ENCODE measurements around the gene DNAJB14.

The DNAJB14 gene

GRCh38 chr4:99848591-99849001, 97.8 kb downstream of the DNAJB14 start:
- Mint-ChIP-seq H3K27me3 (ENCODE audit: low read depth, poor library complexity) (peaks cover 10% of the 10 kb centered on the region), H3K4me3 (no peak overlapping the region), H3K27ac (no peak overlapping the region), H3K36me3 (ENCODE audit: low read depth) (no peaks in the 10 kb centered on the region), H3K9me3 (no peaks in the 10 kb centered on the region), H3K4me1 (no peaks in the 10 kb centered on the region)
- no peak for TF ChIP-seq CTCF (IDR thresholded peaks at IDR 0.05)
- no peak for DNase-seq

GRCh38 chr4:99847362-99847976, 98.9 kb downstream of the DNAJB14 start:
- no peak overlapping the region for H3K27ac Mint-ChIP-seq
- H3K36me3 Mint-ChIP-seq (ENCODE audit: low read depth): no peaks in the 10 kb centered on the region
- no peak for DNase-seq
- no peak for TF ChIP-seq CTCF (IDR thresholded peaks at IDR 0.05)
- no peaks in the 10 kb centered on the region for H3K4me1 Mint-ChIP-seq
- H3K9me3 Mint-ChIP-seq: no peaks in the 10 kb centered on the region
- H3K4me3 Mint-ChIP-seq: no peak overlapping the region
- peaks cover 9% of the 10 kb centered on the region for H3K27me3 Mint-ChIP-seq (ENCODE audit: low read depth, poor library complexity)

- Mint-ChIP-seq H3K9me3 (no peaks in the 10 kb centered on the region), H3K4me3 (no peak overlapping the region), H3K27me3 (ENCODE audit: low read depth, poor library complexity) (peaks cover 3% of the 10 kb centered on the region), H3K36me3 (ENCODE audit: low read depth) (no peaks in the 10 kb centered on the region), H3K27ac (no peak overlapping the region), H3K4me1 (no peaks in the 10 kb centered on the region)
- TF ChIP-seq CTCF (IDR thresholded peaks at IDR 0.05): no peak
- no peak for DNase-seq
Observed at GRCh38 chr4:99846891-99847290, 99.5 kb downstream of the DNAJB14 start.

Measured in nephron progenitor cell (in vitro differentiated cells).